HepG2 (cell line): Measurements from ENCODE around the gene IL12B. TPM values are rescaled to one million over a fixed set of nuclear protein-coding genes. Genes with fewer than 3 reads are reported as not detected.

ENCODE experiments used
- ATAC-seq: fragments of 200-7000 bp; cut with Tn5 transposase; 3 replicates; pipeline ENCODE4 v1.9.1; 2020; ENCODE audit warnings: mild to moderate bottlenecking, moderate library complexity
- BruUV-seq: library from RNA; stranded (reverse); fragments of 400-500 nt; replicated peaks from 2 replicates; lab custom pipeline; 2021; lab: Mats Ljungman, UMichigan
- CTCF ChIA-PET: fragments of 300-600 bp; formaldehyde crosslinking; extraction: SDS; loops from one replicate; lab custom pipeline; 2021; ENCODE audit warnings: low total read pairs, inconsistent platforms, low intra/inter-chr PET ratio; lab: Yijun Ruan, JAX
- POLR2A ChIA-PET: fragments of 350-600 bp; sonication (Branson Sonifier 250); formaldehyde crosslinking; loops from one replicate; lab custom pipeline; 2020; ENCODE audit warnings: antibody characterized with exemption, inconsistent platforms; lab: Yijun Ruan, JAX
- DNase-seq: peaks from one replicate; pipeline ENCODE4 v3.0.0-alpha.2; 2015; ENCODE audit warnings: low spot score
- FAIRE-seq: peaks from 3 replicates; lab custom pipeline; 2011; peaks lifted over from hg19 to GRCh38; lab: Jason Lieb, UNC
- H2AFZ ChIP-seq: one replicate; pipeline ENCODE4 v1.6.1; 2011; ENCODE audit warnings: low read length, inconsistent platforms
- H3K27ac ChIP-seq: fragments of 300-600 bp; 3 replicates; pipeline ENCODE4 v1.8.0; 2011; ENCODE audit warnings: mixed run types, mild to moderate bottlenecking, mixed read lengths, low read length, inconsistent platforms; ENCODE audit not compliant: insufficient read depth; ENCODE audit errors: extremely low read length
- H3K27me3 ChIP-seq, 2 experiments: fragments of 200-600 bp in 1 of 2; 2 replicates in 1 of 2; 3 replicates in 1 of 2; pipeline versions ENCODE4 v1.6.0 to v1.8.0; 2011; ENCODE audit warnings: low read length in 2 of 2, mild to moderate bottlenecking in 2 of 2, moderate library complexity in 2 of 2, inconsistent platforms in 1 of 2; ENCODE audit not compliant: insufficient read depth in 2 of 2, control insufficient read depth in 1 of 2
- H3K36me3 ChIP-seq, 2 experiments: fragments of 200-600 bp in 1 of 2; replicated peaks in 1 of 2; 2 replicates in 1 of 2; 3 replicates in 1 of 2; pipeline versions ENCODE4 v1.5.1 to v1.8.0; 2011; ENCODE audit warnings: low read length in 2 of 2, inconsistent platforms in 1 of 2; ENCODE audit not compliant: insufficient read depth in 2 of 2, control insufficient read depth in 1 of 2
- H3K4me1 ChIP-seq: 2 replicates; pipeline ENCODE4 v1.5.1; 2012; ENCODE audit warnings: low read length, inconsistent platforms; ENCODE audit not compliant: insufficient read depth
- H3K4me2 ChIP-seq: 2 replicates; pipeline ENCODE4 v1.6.0; 2011; ENCODE audit warnings: low read depth, low read length, inconsistent platforms
- H3K4me3 ChIP-seq, 3 experiments: fragments of 200-600 bp in 1 of 3; sonication (generic), shearing (Covaris generic) in 1 of 3; replicated peaks in 1 of 3; 2 replicates each; pipeline ENCODE4 v1.5.1; 2011 to 2016; ENCODE audit warnings: low read length in 3 of 3, inconsistent platforms in 2 of 3, low read depth in 2 of 3, mild to moderate bottlenecking in 2 of 3, control low read depth in 1 of 3, mixed read lengths in 1 of 3; ENCODE audit not compliant: insufficient read depth in 1 of 3
- H3K79me2 ChIP-seq: one replicate; pipeline ENCODE4 v1.6.1; 2011; ENCODE audit warnings: low read length, inconsistent platforms; ENCODE audit not compliant: insufficient read depth
- H3K9ac ChIP-seq: 2 replicates; pipeline ENCODE4 v1.6.0; 2011; ENCODE audit warnings: mild to moderate bottlenecking, low read depth, low read length, inconsistent platforms; ENCODE audit not compliant: insufficient read depth
- H3K9me3 ChIP-seq: 2 replicates; pipeline ENCODE4 v1.5.1; 2012; ENCODE audit warnings: mild to moderate bottlenecking, low read length
- H4K20me1 ChIP-seq: 2 replicates; pipeline ENCODE4 v1.6.0; 2011; ENCODE audit warnings: inconsistent platforms, mild to moderate bottlenecking, low read length, moderate library complexity; ENCODE audit not compliant: insufficient read depth
- AKAP8 ChIP-seq: sonication (generic); formaldehyde crosslinking; IDR thresholded peaks from 2 replicates; pipeline ENCODE4 v1.5.1; 2020; ENCODE audit warnings: mild to moderate bottlenecking, missing genetic modification reagents
- CERS6 ChIP-seq: sonication (generic); formaldehyde crosslinking; IDR thresholded peaks from 2 replicates; pipeline ENCODE4 v1.5.0; 2020; ENCODE audit warnings: missing genetic modification reagents
- FOXO1 ChIP-seq: sonication (generic); formaldehyde crosslinking; IDR thresholded peaks from 2 replicates; pipeline ENCODE4 v1.4.0; 2020; ENCODE audit warnings: missing genetic modification reagents
- KLF15 ChIP-seq: sonication (generic); formaldehyde crosslinking; IDR thresholded peaks from 2 replicates; pipeline ENCODE4 v1.8.1; 2023; ENCODE audit warnings: borderline replicate concordance, mild to moderate bottlenecking, inconsistent platforms, missing genetic modification reagents, mixed read lengths
- NPAS2 ChIP-seq: sonication (generic); formaldehyde crosslinking; IDR thresholded peaks from 2 replicates; pipeline ENCODE4 v1.8.0; 2022; ENCODE audit warnings: mild to moderate bottlenecking, missing genetic modification reagents, borderline replicate concordance
- NR2F1 ChIP-seq, 2 experiments: fragments of 450-650 bp in 1 of 2; formaldehyde crosslinking in 1 of 2; IDR thresholded peaks; 2 replicates each; pipeline versions ENCODE4 v1.5.0 to v1.6.1; 2016 to 2020; ENCODE audit warnings: mild to moderate bottlenecking in 1 of 2, missing compliant biosample characterization in 1 of 2, missing genetic modification reagents in 1 of 2, moderate library complexity in 1 of 2
- PAXIP1 ChIP-seq: sonication (generic); formaldehyde crosslinking; conservative IDR thresholded peaks from 2 replicates; pipeline ENCODE4 v1.4.0; 2020; ENCODE audit warnings: mild to moderate bottlenecking, missing genetic modification reagents, moderate library complexity
- PBX2 ChIP-seq: IDR thresholded peaks from 2 replicates; pipeline ENCODE4 v1.6.1; 2016; ENCODE audit warnings: control low read depth
- POLR2G ChIP-seq: fragments of 200-400 bp; formaldehyde crosslinking; IDR thresholded peaks from 2 replicates; pipeline ENCODE4 v1.6.1; 2018; ENCODE audit warnings: mild to moderate bottlenecking, low read depth, low read length, moderate library complexity
- RARG ChIP-seq: sonication (generic); formaldehyde crosslinking; IDR thresholded peaks from 2 replicates; pipeline ENCODE4 v1.4.0; 2020; ENCODE audit warnings: low read depth, mild to moderate bottlenecking, missing genetic modification reagents
- TAF1 ChIP-seq: sonication (generic); formaldehyde crosslinking; IDR thresholded peaks from 2 replicates; pipeline ENCODE4 v1.4.0; 2020; ENCODE audit warnings: missing genetic modification reagents
- TEF ChIP-seq: sonication (generic); formaldehyde crosslinking; IDR thresholded peaks from 2 replicates; pipeline ENCODE4 v1.5.0; 2020; ENCODE audit warnings: missing genetic modification reagents
- ZMAT3 ChIP-seq: sonication (generic); formaldehyde crosslinking; conservative IDR thresholded peaks from 2 replicates; pipeline ENCODE4 v1.7.0; 2021; ENCODE audit warnings: missing genetic modification reagents
- ZNF281 ChIP-seq: sonication (generic); formaldehyde crosslinking; IDR thresholded peaks from 2 replicates; pipeline ENCODE4 v1.4.0; 2020; ENCODE audit warnings: missing genetic modification reagents, borderline replicate concordance
- ZNF772 ChIP-seq: sonication (generic); formaldehyde crosslinking; IDR thresholded peaks from 2 replicates; pipeline ENCODE4 v1.5.0; 2020; ENCODE audit warnings: mild to moderate bottlenecking, missing genetic modification reagents
- WGBS: methylation state at CpG from one replicate; pipeline ENCODE4 v1.1.6; 2017; ENCODE audit warnings: low lambda C conversion rate; 5-methylcytosine and 5-hydroxymethylcytosine counted together
- in situ Hi-C: cut with HindIII; loops from 2 replicates; pipeline ENCODE4 v1.10.0; 2017; ENCODE audit warnings: low pct_unique_long_range_greater_than_20kb; ENCODE audit not compliant: extremely low pct_ligation_motif_present
- intact Hi-C: fragments of 100-400 bp; cut with micrococcal nuclease; formaldehyde crosslinking; loops from one replicate; pipeline ENCODE4 v1.10.0; 2022; ENCODE audit not compliant: unreplicated experiment
- polyA plus RNA-seq, 8 experiments: library from polyadenylated mRNA; depleted of rRNA in 3 of 8; stranded (reverse) in 7 of 8; unstranded in 1 of 8; fragments of >200 nt; fragmentation: Illumina TruSeq in 4 of 8; extraction: Trizol in 4 of 8; gene quantifications; 2 replicates each; pipeline versions ENCODE4 v1.2.1 to v1.2.3, GENCODE V29; 2011 to 2016; ENCODE audit warnings: low read depth in 4 of 8, missing spikeins in 1 of 8, mixed read lengths in 1 of 8; ENCODE audit not compliant: insufficient read depth in 1 of 8
- total RNA-seq, 5 experiments: library from RNA; depleted of rRNA; stranded (reverse); fragments of >200 nt; fragmentation: Illumina TruSeq; extraction: Trizol; gene quantifications; 2 replicates each; pipeline ENCODE4 v1.2.3, GENCODE V29; 2016; ENCODE audit warnings: low read depth in 1 of 5

Gene IL12B
- total and polyA plus RNA-seq, 2 of the 13 experiments (the other 11 are each of a cell fraction or from before 2014, with no cell fraction given), result not detected

- no peaks in the 10 kb centered on the region for H3K4me1 ChIP-seq
- H3K9ac ChIP-seq, result no peak overlapping the region
- FAIRE-seq, result no peak
- BruUV-seq, result no TSS peak
- peaks cover 0 to 7% of the 10 kb centered on the region in 2 experiments; a peak in 2 of 5 replicates for H3K27me3 ChIP-seq
- intact Hi-C loops, result no loop called here
- no peaks in the 10 kb centered on the region for H4K20me1 ChIP-seq
- no peak for TF ChIP-seq TEF (CRISPR knock-in tag)
- no peak for TF ChIP-seq PBX2 (CRISPR knock-in tag)
- TF ChIP-seq NPAS2 (CRISPR knock-in tag), result no peak
- no peak for TF ChIP-seq TAF1 (CRISPR knock-in tag)
- TF ChIP-seq AKAP8, result no peak
- no peak for TF ChIP-seq ZNF772 (CRISPR knock-in tag)
- no peak for TF ChIP-seq KLF15
- no peak for TF ChIP-seq ZNF281 (CRISPR knock-in tag)
- no peak for TF ChIP-seq CERS6
- no peak for TF ChIP-seq PAXIP1 (CRISPR knock-in tag)
- no peak for TF ChIP-seq POLR2G
- no peak for TF ChIP-seq NR2F1 (CRISPR knock-in tag; IDR thresholded peaks at IDR 0.05)
- TF ChIP-seq ZMAT3, result no peak
- TF ChIP-seq RARG, result no peak
- no peak for TF ChIP-seq FOXO1 (CRISPR knock-in tag)
- TF ChIP-seq, all 625 proteins: peak for 0
- Histone ChIP-seq H3K79me2 (no peaks in the 10 kb centered on the region), H3K4me3 (no peak overlapping the region), H3K36me3 (no peaks in the 10 kb centered on the region), H3K27ac (no peak overlapping the region), H3K9me3 (no peaks in the 10 kb centered on the region), H2AFZ (no peak overlapping the region), H3K4me2 (no peak overlapping the region)
- in situ Hi-C loops, result loop anchor here (5.0 kb wide), 1 partner anchor 161 kb away; no protein-coding TSS in a partner anchor
- ChIA-PET CTCF (no interaction called here), POLR2A (no interaction called here)
- ATAC-seq (no peak), DNase-seq (no peak)
- WGBS, result 9% methylated on average over 4 of the region's 4 CpGs
Measured at GRCh38 chr5:159318448-159318847, 11.8 kb downstream of the IL12B start.
